MG63 (cell line): ENCODE data around the gene HEATR5B. TPM values are rescaled to one million over a fixed set of nuclear protein-coding genes. Genes with fewer than 3 reads are reported as not detected.
A peak's percentile ranks its signal among the peaks of the same experiment; 100 is the strongest.
"Not testable (repeated sequence)": the region's sequence is repeated elsewhere in the genome, so short reads cannot be mapped to it uniquely, and the experiment has no call there.

ENCODE experiments used
- DNase-seq: peaks from one replicate; pipeline ENCODE4 v3.0.0-alpha.2; 2020
- H3K27me3 ChIP-seq: fragments of 250-450 bp; sonication (Bioruptor Pico); 2 replicates; pipeline ENCODE4 v1.5.1; 2020; ENCODE audit warnings: mild to moderate bottlenecking, moderate library complexity
- H3K36me3 ChIP-seq: fragments of 250-450 bp; sonication (Bioruptor Pico); 2 replicates; pipeline ENCODE4 v1.5.1; 2020; ENCODE audit warnings: mild to moderate bottlenecking, moderate library complexity
- H3K4me3 ChIP-seq: fragments of 250-450 bp; sonication (Bioruptor Pico); 2 replicates; pipeline ENCODE4 v1.5.1; 2020; ENCODE audit warnings: mild to moderate bottlenecking, moderate library complexity
- H3K9me3 ChIP-seq: fragments of 250-450 bp; sonication (Bioruptor Pico); 2 replicates; pipeline ENCODE4 v1.5.1; 2020; ENCODE audit warnings: mild to moderate bottlenecking, moderate library complexity
- total RNA-seq: library from RNA; depleted of rRNA; stranded (reverse); fragments of >200 nt; shearing (Covaris generic); gene quantifications from 2 replicates; pipeline ENCODE4 v1.2.3, GENCODE V29; 2014; ENCODE audit warnings: low replicate concordance

The HEATR5B gene
- total RNA-seq, 1 experiment from 2014 or later, result 3.5 TPM

- peak; percentile 97 for DNase-seq
Observed at GRCh38 chr2:36966370-36967235, 117.6 kb downstream of the HEATR5B start, which contains the start of gene STRN. Gene STRN, minus strand, starts transcription at chr2:36966536. Its CDS starts 73 bp downstream, at chr2:36966463.

GRCh38 chr2:36965751-36966369 is 118.3 kb downstream of the HEATR5B start:
- Histone ChIP-seq H3K36me3 (no peaks in the 10 kb centered on the region), H3K9me3 (no peaks in the 10 kb centered on the region), H3K27me3 (no peaks in the 10 kb centered on the region), H3K4me3 (peak overlapping the region; percentile 87)
- DNase-seq, result no peak

More at GRCh38 chr2:36966370-36967235, 117.6 kb downstream of the HEATR5B start, which contains the start of gene STRN:
- H3K9me3 ChIP-seq, result no peaks in the 10 kb centered on the region
- H3K27me3 ChIP-seq, result no peaks in the 10 kb centered on the region
- peak within 1 kb of the TSS; percentile 87 for H3K4me3 ChIP-seq
- H3K36me3 ChIP-seq, result no peaks in the 10 kb centered on the region

- no peaks in the 10 kb centered on the region for H3K9me3 ChIP-seq
- H3K4me3 ChIP-seq, result peak overlapping the region; percentile 87
- no peaks in the 10 kb centered on the region for H3K27me3 ChIP-seq
- no peak for DNase-seq
- no peaks in the 10 kb centered on the region for H3K36me3 ChIP-seq
Observed at GRCh38 chr2:36965206-36965605, 119.0 kb downstream of the HEATR5B start.

GRCh38 chr2:36964496-36965058 is 119.6 kb downstream of the HEATR5B start:
- Histone ChIP-seq H3K27me3 (no peaks in the 10 kb centered on the region), H3K4me3 (no peak overlapping the region; the same call in 1 of the 2 replicates)
- no peak for DNase-seq

GRCh38 chr2:36963734-36964133 is 120.4 kb downstream of the HEATR5B start:
- no peak overlapping the region for H3K4me3 ChIP-seq
- no peaks in the 10 kb centered on the region for H3K9me3 ChIP-seq
- no peak for DNase-seq
- H3K36me3 ChIP-seq, result no peaks in the 10 kb centered on the region
- H3K27me3 ChIP-seq, result no peaks in the 10 kb centered on the region

More at GRCh38 chr2:36964496-36965058, 119.6 kb downstream of the HEATR5B start:
- H3K9me3 ChIP-seq, result no peaks in the 10 kb centered on the region
- H3K36me3 ChIP-seq, result no peaks in the 10 kb centered on the region

- DNase-seq, result no peak
- H3K27me3 ChIP-seq, result no peaks in the 10 kb centered on the region
- H3K9me3 ChIP-seq, result no peaks in the 10 kb centered on the region
- no peak overlapping the region for H3K4me3 ChIP-seq
- H3K36me3 ChIP-seq, result no peaks in the 10 kb centered on the region
Observed at GRCh38 chr2:36963106-36963505, 121.1 kb downstream of the HEATR5B start.

GRCh38 chr2:36960773-36961172 is 123.4 kb downstream of the HEATR5B start:
- Histone ChIP-seq H3K27me3 (no peaks in the 10 kb centered on the region), H3K9me3 (no peaks in the 10 kb centered on the region), H3K4me3 (no peak overlapping the region), H3K36me3 (no peaks in the 10 kb centered on the region)
- no peak for DNase-seq

- Histone ChIP-seq H3K36me3 (no peaks in the 10 kb centered on the region), H3K9me3 (no peaks in the 10 kb centered on the region), H3K27me3 (no peaks in the 10 kb centered on the region), H3K4me3 (no peak overlapping the region)
- DNase-seq, result no peak
Observed at GRCh38 chr2:36960005-36960675, 124.0 kb downstream of the HEATR5B start.

- no peak for DNase-seq
- no peaks in the 10 kb centered on the region for H3K36me3 ChIP-seq
- H3K27me3 ChIP-seq, result no peaks in the 10 kb centered on the region
- H3K4me3 ChIP-seq, result no peak overlapping the region
- H3K9me3 ChIP-seq, result no peaks in the 10 kb centered on the region
Observed at GRCh38 chr2:36954977-36955607, 129.1 kb downstream of the HEATR5B start.

- H3K9me3 ChIP-seq, result no peaks in the 10 kb centered on the region
- H3K4me3 ChIP-seq, result no peak overlapping the region
- no peak for DNase-seq
- H3K36me3 ChIP-seq, result no peaks in the 10 kb centered on the region
- no peaks in the 10 kb centered on the region for H3K27me3 ChIP-seq
Observed at GRCh38 chr2:36952748-36953197, 131.4 kb downstream of the HEATR5B start.

GRCh38 chr2:36951574-36951973 is 132.6 kb downstream of the HEATR5B start:
- DNase-seq, result peak; percentile 12

GRCh38 chr2:36951027-36951518 is 133.1 kb downstream of the HEATR5B start:
- Histone ChIP-seq H3K27me3 (no peaks in the 10 kb centered on the region), H3K9me3 (no peaks in the 10 kb centered on the region), H3K4me3 (no peak overlapping the region), H3K36me3 (no peaks in the 10 kb centered on the region)
- no peak for DNase-seq

More at GRCh38 chr2:36951574-36951973, 132.6 kb downstream of the HEATR5B start:
- Histone ChIP-seq H3K27me3 (no peaks in the 10 kb centered on the region), H3K36me3 (no peaks in the 10 kb centered on the region), H3K9me3 (no peaks in the 10 kb centered on the region), H3K4me3 (no peak overlapping the region)

GRCh38 chr2:36949845-36950244 is 134.3 kb downstream of the HEATR5B start:
- no peak for DNase-seq
- Histone ChIP-seq H3K4me3 (no peak overlapping the region), H3K27me3 (no peaks in the 10 kb centered on the region), H3K36me3 (no peaks in the 10 kb centered on the region), H3K9me3 (no peaks in the 10 kb centered on the region)

GRCh38 chr2:36945240-36945639 is 138.9 kb downstream of the HEATR5B start:
- DNase-seq, H3K27me3 ChIP-seq, H3K4me3 ChIP-seq, H3K9me3 ChIP-seq, H3K36me3 ChIP-seq: not testable (repeated sequence)

- H3K27me3 ChIP-seq, result no peaks in the 10 kb centered on the region
- H3K36me3 ChIP-seq, result no peaks in the 10 kb centered on the region
- DNase-seq, result no peak
Observed at GRCh38 chr2:36941867-36942266, 142.3 kb downstream of the HEATR5B start.

GRCh38 chr2:36936526-36936925 is 147.6 kb downstream of the HEATR5B start:
- not testable (repeated sequence) for H3K9me3 ChIP-seq, DNase-seq, H3K4me3 ChIP-seq, H3K27me3 ChIP-seq, H3K36me3 ChIP-seq

More at GRCh38 chr2:36941867-36942266, 142.3 kb downstream of the HEATR5B start:
- Histone ChIP-seq H3K9me3 (no peaks in the 10 kb centered on the region), H3K4me3 (no peak overlapping the region)
